PC-9 (cell line): ENCODE measurements around the gene BCR. TPM values are rescaled to one million over a fixed set of nuclear protein-coding genes. Genes with fewer than 3 reads are reported as not detected.

Source experiments
- BruUV-seq: library from RNA; stranded (reverse); fragments of 400-500 nt; replicated peaks from 2 replicates; lab custom pipeline; 2021; lab: Mats Ljungman, UMichigan
- CTCF ChIA-PET: fragments of 300-600 bp; sonication (Branson Sonifier 250); formaldehyde crosslinking; loops from one replicate; lab custom pipeline; 2022; ENCODE audit warnings: antibody characterized with exemption; lab: Charles Lee
- POLR2A ChIA-PET: fragments of 300-600 bp; sonication (Branson Sonifier 250); formaldehyde crosslinking; loops from one replicate; lab custom pipeline; 2022; ENCODE audit warnings: antibody characterized with exemption; ENCODE audit not compliant: unreplicated experiment; lab: Charles Lee
- DNase-seq, 2 experiments: peaks; one replicate each; pipeline versions ENCODE4 v3.0.0 to v3.0.0-alpha.2; 2015 to 2022; ENCODE audit warnings: mixed read lengths in 1 of 2
- H2AFZ ChIP-seq: fragments of 200-600 bp; sonication (generic); 2 replicates; pipeline ENCODE4 v1.8.1; 2017; ENCODE audit warnings: antibody characterized with exemption
- H3F3A ChIP-seq: fragments of 200-600 bp; sonication (generic); 2 replicates; pipeline ENCODE4 v1.8.1; 2017; ENCODE audit warnings: antibody characterized with exemption, mild to moderate bottlenecking, low read depth; ENCODE audit not compliant: insufficient read depth
- H3K27ac ChIP-seq: fragments of 200-600 bp; sonication (generic); 2 replicates; pipeline ENCODE4 v1.6.1; 2016; ENCODE audit warnings: mixed run types
- H3K27me3 ChIP-seq: fragments of 200-600 bp; sonication (generic); 2 replicates; pipeline ENCODE4 v1.6.1; 2016; ENCODE audit warnings: low read depth, mixed run types; ENCODE audit not compliant: insufficient read depth
- H3K36me3 ChIP-seq: fragments of 200-600 bp; sonication (generic); 2 replicates; pipeline ENCODE4 v1.6.1; 2016; ENCODE audit warnings: low read depth, mixed run types
- H3K4me1 ChIP-seq: fragments of 200-600 bp; sonication (generic); replicated peaks from 2 replicates; pipeline ENCODE4 v1.6.1; 2016; ENCODE audit warnings: mixed run types; ENCODE audit not compliant: insufficient read depth
- H3K4me2 ChIP-seq: fragments of 200-600 bp; sonication (generic); 2 replicates; pipeline ENCODE4 v1.6.1; 2017; ENCODE audit warnings: mixed run types
- H3K4me3 ChIP-seq: fragments of 200-600 bp; sonication (generic); 2 replicates; pipeline ENCODE4 v1.6.1; 2016; ENCODE audit warnings: mixed run types
- H3K79me2 ChIP-seq: fragments of 200-600 bp; sonication (generic); 2 replicates; pipeline ENCODE4 v1.6.1; 2017; ENCODE audit warnings: low read depth, mixed run types
- H3K9me2 ChIP-seq: fragments of 200-600 bp; sonication (generic); 2 replicates; pipeline ENCODE4 v1.8.1; 2017; ENCODE audit warnings: mild to moderate bottlenecking; ENCODE audit not compliant: insufficient read depth
- H3K9me3 ChIP-seq: fragments of 200-600 bp; sonication (generic); 2 replicates; pipeline ENCODE4 v1.8.1; 2016; ENCODE audit warnings: low read depth; ENCODE audit not compliant: insufficient read depth
- H4K20me1 ChIP-seq: fragments of 200-600 bp; sonication (generic); 2 replicates; pipeline ENCODE4 v1.8.1; 2017; ENCODE audit not compliant: insufficient read depth
- EZH2 ChIP-seq: fragments of 200-600 bp; sonication (generic); IDR thresholded peaks from 2 replicates; pipeline ENCODE4 v1.8.0; 2017; ENCODE audit warnings: antibody characterized with exemption, low read depth
- intact Hi-C: fragments of 100-400 bp; cut with micrococcal nuclease; formaldehyde crosslinking; loops from one replicate; pipeline ENCODE4 v1.10.0; 2022; ENCODE audit not compliant: unreplicated experiment
- total RNA-seq: library from RNA; stranded (reverse); gene quantifications from 2 replicates; pipeline ENCODE4 v1.2.3, GENCODE V29; 2021
- TF ChIP-seq, protein P1 (sequence below): fragments of 200-600 bp; sonication (generic); conservative IDR thresholded peaks from 2 replicates; pipeline ENCODE4 v1.6.1; 2017; ENCODE audit warnings: mixed run types, antibody characterized with exemption, mild to moderate bottlenecking, moderate library complexity

Gene BCR
- total RNA-seq, 1 experiment from 2014 or later, result 47.8 TPM

DNA sequence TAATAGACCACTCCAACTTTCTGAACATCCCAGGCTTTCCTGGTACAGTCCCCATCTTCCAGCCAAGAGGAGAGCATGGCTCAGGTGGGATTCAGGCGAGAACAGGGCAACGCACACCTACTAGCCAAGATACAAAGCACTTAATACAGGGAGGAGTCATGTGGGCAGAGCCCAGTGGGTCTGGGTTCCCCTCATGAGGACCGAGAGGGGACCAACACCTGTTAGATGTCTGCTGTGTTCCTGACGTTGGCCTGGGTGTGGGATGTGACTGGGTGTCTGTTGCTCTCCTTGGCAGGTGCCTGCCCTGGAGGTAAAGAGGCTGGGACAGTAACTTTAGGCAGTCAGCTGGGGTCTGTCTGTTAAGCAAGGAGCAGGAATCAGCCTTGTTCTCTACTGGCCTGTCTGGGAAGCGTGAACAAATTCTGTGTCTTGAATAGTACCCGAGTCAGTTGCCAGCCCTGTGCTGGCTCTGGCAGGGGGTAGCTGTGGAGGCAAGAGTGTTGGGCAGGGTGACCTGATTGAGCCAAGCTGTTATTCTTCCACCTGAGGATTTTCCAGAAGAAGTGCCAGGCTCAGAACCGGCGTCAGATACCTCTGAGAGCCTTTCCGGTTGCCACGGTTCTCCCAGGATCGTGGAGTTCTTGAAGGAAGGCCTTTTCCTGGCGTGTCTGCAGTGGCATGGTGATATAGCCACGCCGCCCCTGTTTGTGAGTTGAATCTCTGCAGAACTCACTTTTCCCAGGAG lies 56.3 kb downstream of the BCR start:
- Histone ChIP-seq H3K4me3 (no peak overlapping the region), H3K27ac (no peak overlapping the region), H3K4me1 (no peaks in the 10 kb centered on the region), H4K20me1 (peaks cover 11% of the 10 kb centered on the region; the same call in 1 of the 2 replicates), H3K79me2 (peaks cover 91% of the 10 kb centered on the region), H3K27me3 (no peaks in the 10 kb centered on the region), H3K9me3 (no peaks in the 10 kb centered on the region), H3K4me2 (no peak overlapping the region), H3K9me2 (no peaks in the 10 kb centered on the region), H3K36me3 (no peaks in the 10 kb centered on the region), H3F3A (no peaks in the 10 kb centered on the region), H2AFZ (no peak overlapping the region)
- intact Hi-C loops, result no loop called here
- TF ChIP-seq, protein P1, sequence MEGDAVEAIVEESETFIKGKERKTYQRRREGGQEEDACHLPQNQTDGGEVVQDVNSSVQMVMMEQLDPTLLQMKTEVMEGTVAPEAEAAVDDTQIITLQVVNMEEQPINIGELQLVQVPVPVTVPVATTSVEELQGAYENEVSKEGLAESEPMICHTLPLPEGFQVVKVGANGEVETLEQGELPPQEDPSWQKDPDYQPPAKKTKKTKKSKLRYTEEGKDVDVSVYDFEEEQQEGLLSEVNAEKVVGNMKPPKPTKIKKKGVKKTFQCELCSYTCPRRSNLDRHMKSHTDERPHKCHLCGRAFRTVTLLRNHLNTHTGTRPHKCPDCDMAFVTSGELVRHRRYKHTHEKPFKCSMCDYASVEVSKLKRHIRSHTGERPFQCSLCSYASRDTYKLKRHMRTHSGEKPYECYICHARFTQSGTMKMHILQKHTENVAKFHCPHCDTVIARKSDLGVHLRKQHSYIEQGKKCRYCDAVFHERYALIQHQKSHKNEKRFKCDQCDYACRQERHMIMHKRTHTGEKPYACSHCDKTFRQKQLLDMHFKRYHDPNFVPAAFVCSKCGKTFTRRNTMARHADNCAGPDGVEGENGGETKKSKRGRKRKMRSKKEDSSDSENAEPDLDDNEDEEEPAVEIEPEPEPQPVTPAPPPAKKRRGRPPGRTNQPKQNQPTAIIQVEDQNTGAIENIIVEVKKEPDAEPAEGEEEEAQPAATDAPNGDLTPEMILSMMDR, result no peak
- ChIA-PET POLR2A (no interaction called here), CTCF (no interaction called here)
- BruUV-seq, result no TSS peak
- no peak for DNase-seq

DNA sequence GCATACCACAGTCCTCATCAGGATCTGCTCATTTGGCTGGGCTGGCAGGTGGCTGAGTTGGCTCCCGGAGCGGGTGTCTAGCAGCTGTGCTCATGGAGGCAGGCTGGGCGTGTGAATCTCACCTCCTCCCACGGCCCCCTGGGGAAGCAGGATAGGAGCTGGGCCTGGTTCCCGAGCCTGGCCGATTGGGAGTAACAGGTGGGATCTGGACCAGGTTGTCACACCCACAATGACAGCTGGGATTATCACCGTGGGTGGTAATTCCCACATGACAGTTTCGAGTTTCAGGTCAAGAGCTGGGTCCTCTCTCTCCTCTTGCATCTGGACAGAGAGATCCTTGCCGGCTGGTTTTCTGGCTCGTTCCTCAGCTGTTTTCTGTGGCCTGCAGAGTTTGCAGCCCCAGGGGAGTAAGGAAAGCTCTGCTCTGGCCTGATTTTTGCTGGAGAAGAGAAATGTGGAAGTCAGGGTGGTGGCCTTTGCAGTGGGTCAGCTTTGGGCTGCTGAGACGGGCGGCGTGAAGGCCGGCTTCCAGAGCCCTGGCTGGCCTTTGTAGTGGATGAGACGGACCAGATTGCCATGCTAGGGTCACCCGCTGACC lies 57.0 kb downstream of the BCR start:
- no peaks in the 10 kb centered on the region for H3K27me3 ChIP-seq
- intact Hi-C loops, result no loop called here
- no peaks in the 10 kb centered on the region for H3K9me2 ChIP-seq
- peaks cover 14% of the 10 kb centered on the region; the same call in 1 of the 2 replicates for H4K20me1 ChIP-seq
- no peak overlapping the region for H3K4me3 ChIP-seq
- H3F3A ChIP-seq, result no peaks in the 10 kb centered on the region
- no peak for DNase-seq
- POLR2A ChIA-PET, result no interaction called here
- H3K27ac ChIP-seq, result no peak overlapping the region
- H3K4me2 ChIP-seq, result no peak overlapping the region
- peaks cover 89% of the 10 kb centered on the region for H3K79me2 ChIP-seq
- no TSS peak for BruUV-seq
- H3K36me3 ChIP-seq, result no peaks in the 10 kb centered on the region
- CTCF ChIA-PET, result no interaction called here
- H3K4me1 ChIP-seq, result no peaks in the 10 kb centered on the region
- H3K9me3 ChIP-seq, result no peaks in the 10 kb centered on the region
- TF ChIP-seq, protein P1, result no peak
- no peak for TF ChIP-seq EZH2
- no peak overlapping the region for H2AFZ ChIP-seq

DNA sequence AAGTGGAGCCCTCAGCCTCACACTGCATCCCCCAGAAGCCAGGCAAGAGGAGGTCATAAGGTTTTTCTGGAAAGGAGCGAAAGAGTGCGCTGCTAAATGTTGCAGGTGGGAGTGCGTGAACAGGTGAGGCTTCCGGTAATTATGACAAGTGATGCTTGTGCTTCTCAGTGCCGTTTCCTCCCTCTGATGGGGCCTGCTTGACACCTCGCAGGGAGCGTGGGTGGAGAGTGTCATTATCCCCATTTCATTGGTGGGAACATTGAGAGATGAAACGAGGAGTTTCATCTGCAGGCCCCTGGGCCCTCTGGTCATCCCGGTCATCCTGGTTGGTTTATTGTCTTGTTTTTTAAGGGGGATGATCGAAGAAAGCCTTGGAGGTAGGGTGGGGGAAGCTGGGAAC lies 57.5 kb downstream of the BCR start:
- no peaks in the 10 kb centered on the region for H3K9me3 ChIP-seq
- H3K27me3 ChIP-seq, result no peaks in the 10 kb centered on the region
- DNase-seq, result no peak
- H3K79me2 ChIP-seq, result peaks cover 85% of the 10 kb centered on the region
- CTCF ChIA-PET, result no interaction called here
- no peaks in the 10 kb centered on the region for H3F3A ChIP-seq
- no TSS peak for BruUV-seq
- TF ChIP-seq, protein P1, result no peak
- TF ChIP-seq EZH2, result no peak
- H3K4me1 ChIP-seq, result no peaks in the 10 kb centered on the region
- H4K20me1 ChIP-seq, result peaks cover 14% of the 10 kb centered on the region; the same call in 1 of the 2 replicates
- H3K4me3 ChIP-seq, result no peak overlapping the region
- no peak overlapping the region for H2AFZ ChIP-seq
- POLR2A ChIA-PET, result no interaction called here
- H3K27ac ChIP-seq, result no peak overlapping the region
- H3K4me2 ChIP-seq, result no peak overlapping the region
- H3K9me2 ChIP-seq, result no peaks in the 10 kb centered on the region
- intact Hi-C loops, result no loop called here
- H3K36me3 ChIP-seq, result no peaks in the 10 kb centered on the region
